OCI-LY7 (cell line): ENCODE results near the gene PTH2. TPM values are rescaled to one million over a fixed set of nuclear protein-coding genes. Genes with fewer than 3 reads are reported as not detected.

Source experiments
- BruUV-seq: library from RNA; stranded (reverse); fragments of 400-500 nt; replicated peaks from 2 replicates; lab custom pipeline; 2021; lab: Mats Ljungman, UMichigan
- CTCF ChIA-PET: fragments of 300-600 bp; sonication (Branson Sonifier 250); formaldehyde crosslinking; loops from one replicate; lab custom pipeline; 2022; ENCODE audit warnings: antibody characterized with exemption; ENCODE audit not compliant: unreplicated experiment; lab: Charles Lee
- POLR2A ChIA-PET: fragments of 300-600 bp; sonication (Branson Sonifier 250); formaldehyde crosslinking; loops from one replicate; lab custom pipeline; 2022; ENCODE audit warnings: antibody characterized with exemption; lab: Charles Lee
- DNase-seq: peaks from one replicate; pipeline ENCODE4 v3.0.0-alpha.2; 2015; ENCODE audit warnings: low spot score
- H2AFZ ChIP-seq: fragments of 200-600 bp; sonication (generic), shearing (Covaris generic); 2 replicates; pipeline ENCODE4 v1.6.1; 2014; ENCODE audit warnings: mild to moderate bottlenecking, antibody characterized with exemption, low read length, moderate library complexity
- H3K27ac ChIP-seq: fragments of 200-600 bp; sonication (generic); 2 replicates; pipeline ENCODE4 v1.5.1; 2014; ENCODE audit warnings: mixed run types, low read depth, mild to moderate bottlenecking, moderate library complexity, low read length, inconsistent platforms; ENCODE audit not compliant: poor library complexity, severe bottlenecking
- H3K36me3 ChIP-seq: fragments of 200-600 bp; sonication (generic); 2 replicates; pipeline ENCODE4 v1.6.1; 2014; ENCODE audit warnings: mild to moderate bottlenecking, antibody characterized with exemption, low read length, moderate library complexity, mixed read lengths; ENCODE audit not compliant: insufficient read depth
- H3K4me1 ChIP-seq: fragments of 200-600 bp; sonication (generic); 2 replicates; pipeline ENCODE4 v1.5.1; 2014; ENCODE audit warnings: mild to moderate bottlenecking, low read length; ENCODE audit not compliant: insufficient read depth, poor library complexity, severe bottlenecking
- H3K4me2 ChIP-seq: fragments of 200-600 bp; sonication (generic); 2 replicates; pipeline ENCODE4 v1.6.1; 2014; ENCODE audit warnings: mild to moderate bottlenecking, low read length
- H3K4me3 ChIP-seq: fragments of 200-600 bp; sonication (generic); 2 replicates; pipeline ENCODE4 v1.5.1; 2014; ENCODE audit warnings: mild to moderate bottlenecking, low read depth, low read length; ENCODE audit not compliant: poor library complexity, severe bottlenecking
- H3K79me2 ChIP-seq: fragments of 200-600 bp; sonication (generic); 2 replicates; pipeline ENCODE4 v1.6.1; 2016; ENCODE audit warnings: low read depth, mild to moderate bottlenecking, low read length, moderate library complexity, mixed read lengths; ENCODE audit not compliant: insufficient read depth
- H3K9me2 ChIP-seq: fragments of 200-600 bp; sonication (generic); 2 replicates; pipeline ENCODE4 v1.6.1; 2016; ENCODE audit warnings: mild to moderate bottlenecking, low read length, mixed read lengths; ENCODE audit not compliant: insufficient read depth
- H3K9me3 ChIP-seq: fragments of 200-600 bp; sonication (generic); 2 replicates; pipeline ENCODE4 v1.6.1; 2014; ENCODE audit warnings: mild to moderate bottlenecking, mixed run types, low read length, mixed read lengths
- H4K20me1 ChIP-seq: fragments of 200-600 bp; sonication (generic); 2 replicates; pipeline ENCODE4 v1.6.1; 2014; ENCODE audit warnings: mild to moderate bottlenecking, antibody characterized with exemption, low read length, moderate library complexity, mixed read lengths; ENCODE audit not compliant: insufficient read depth
- CTCF ChIP-seq: fragments of 200-600 bp; sonication (generic); conservative IDR thresholded peaks from 2 replicates; pipeline ENCODE4 v1.5.1; 2014; ENCODE audit warnings: mild to moderate bottlenecking, antibody characterized with exemption, low read length, moderate library complexity, mixed read lengths
- EZH2phosphoT487 ChIP-seq: fragments of 200-600 bp; sonication (generic); IDR thresholded peaks from 2 replicates; pipeline ENCODE4 v1.6.1; 2018; ENCODE audit warnings: low read depth, borderline replicate concordance, mild to moderate bottlenecking, mixed run types, antibody characterized with exemption, low read length, moderate library complexity, mixed read lengths
- intact Hi-C: fragments of 100-400 bp; cut with micrococcal nuclease; formaldehyde crosslinking; loops from one replicate; pipeline ENCODE4 v1.10.0; 2022; ENCODE audit not compliant: unreplicated experiment
- total RNA-seq, 2 experiments: library from RNA; depleted of rRNA in 1 of 2; stranded (reverse); fragments of >200 nt in 1 of 2; shearing (Covaris generic) in 1 of 2; gene quantifications; 2 replicates each; pipeline ENCODE4 v1.2.3, GENCODE V29; 2014 to 2022

Gene PTH2
- total RNA-seq, 2 experiments from 2014 or later = 0.66 to 1.7 TPM

- POLR2A ChIA-PET = interaction anchor here (0.6 to 1.6 kb wide), 5 partner anchors 10 to 237 kb away, joined by 3 to 5 read pairs (median 4); no protein-coding TSS in a partner anchor
- H3K4me1 ChIP-seq = peaks cover 78% of the 10 kb centered on the region
- H3K4me3 ChIP-seq = no peak overlapping the region
- intact Hi-C loops = no loop called here
- CTCF ChIA-PET = no interaction called here
- DNase-seq = no peak
- H2AFZ ChIP-seq = peak overlapping the region; percentile 58; the same call in 1 of the 2 replicates
- no peaks in the 10 kb centered on the region for H3K9me3 ChIP-seq
- TF ChIP-seq CTCF (no peak), EZH2phosphoT487 (no peak)
- BruUV-seq = no TSS peak
- H3K9me2 ChIP-seq = no peaks in the 10 kb centered on the region
- no peaks in the 10 kb centered on the region for H3K36me3 ChIP-seq
- H3K4me2 ChIP-seq = peak overlapping the region; percentile 34; the same call in 1 of the 2 replicates
- no peaks in the 10 kb centered on the region for H3K79me2 ChIP-seq
- no peaks in the 10 kb centered on the region for H4K20me1 ChIP-seq
- H3K27ac ChIP-seq = peak overlapping the region; percentile 39
Observed at GRCh38 chr19:49411681-49412326, 11.4 kb downstream of the PTH2 start.

- no TSS peak for BruUV-seq
- intact Hi-C loops = no loop called here
- CTCF ChIA-PET = interaction anchor here (0.6 to 1.1 kb wide), 2 partner anchors 18 to 108 kb away, joined by 3 to 4 read pairs; no protein-coding TSS in a partner anchor
Observed at GRCh38 chr19:49409441-49410029, 13.7 kb downstream of the PTH2 start.

More at GRCh38 chr19:49409441-49410029, 13.7 kb downstream of the PTH2 start:
- H3K27ac ChIP-seq = peak overlapping the region; percentile 79
- peak overlapping the region; percentile 54 for H3K4me3 ChIP-seq
- peak overlapping the region; percentile 7; the same call in 1 of the 2 replicates for H2AFZ ChIP-seq
- H3K4me2 ChIP-seq = peak overlapping the region; percentile 68
- no peaks in the 10 kb centered on the region for H3K9me2 ChIP-seq
- H3K9me3 ChIP-seq = no peaks in the 10 kb centered on the region
- POLR2A ChIA-PET = interaction anchor here (0.6 to 1.2 kb wide), 3 partner anchors 8 to 87 kb away, joined by 3 to 5 read pairs (median 3); no protein-coding TSS in a partner anchor
- DNase-seq = peak; percentile 82
- no peaks in the 10 kb centered on the region for H3K36me3 ChIP-seq
- peaks cover 74% of the 10 kb centered on the region for H3K4me1 ChIP-seq
- no peaks in the 10 kb centered on the region for H3K79me2 ChIP-seq
- TF ChIP-seq CTCF = no peak
- TF ChIP-seq EZH2phosphoT487 = no peak
- H4K20me1 ChIP-seq = no peaks in the 10 kb centered on the region
